ENCODE data around the gene SLC14A1.

- TF ChIP-seq FOS (IDR thresholded peaks at IDR 0.05; ENCODE audit: borderline replicate concordance, extremely low read depth, insufficient read length) (no peak), EZH2 (IDR thresholded peaks at IDR 0.05; ENCODE audit: borderline replicate concordance, control insufficient read depth, low read depth, low read length) (no peak), ESRRA (IDR thresholded peaks at IDR 0.05; ENCODE audit: low read length) (no peak), MEF2A (IDR thresholded peaks at IDR 0.05; ENCODE audit: insufficient read depth, low read depth, low read length) (no peak), ZNF274 (IDR thresholded peaks at IDR 0.05; ENCODE audit: insufficient read depth, insufficient read length) (no peak), POLR2A (IDR thresholded peaks at IDR 0.05; ENCODE audit: low read depth, low read length) (no peak), HDAC2 (IDR thresholded peaks at IDR 0.05) (no peak), ETV6 (conservative IDR thresholded peaks at IDR 0.05 in 1 of 2, IDR thresholded peaks at IDR 0.05 in 1 of 2; ENCODE audit: borderline replicate concordance in 1 of 2, low read depth in 1 of 2) (no peak), NFYB (IDR thresholded peaks at IDR 0.05; ENCODE audit: insufficient read depth, low read depth, low read length) (no peak), GATAD2B (conservative IDR thresholded peaks at IDR 0.05; ENCODE audit: low read depth) (no peak), SPI1 (IDR thresholded peaks at IDR 0.05; ENCODE audit: borderline replicate concordance, insufficient read depth, low read depth, low read length) (0 out of 2 replicates have a peak, but pooled peaks have one; percentile 8)
- TF ChIP-seq, protein P1, sequence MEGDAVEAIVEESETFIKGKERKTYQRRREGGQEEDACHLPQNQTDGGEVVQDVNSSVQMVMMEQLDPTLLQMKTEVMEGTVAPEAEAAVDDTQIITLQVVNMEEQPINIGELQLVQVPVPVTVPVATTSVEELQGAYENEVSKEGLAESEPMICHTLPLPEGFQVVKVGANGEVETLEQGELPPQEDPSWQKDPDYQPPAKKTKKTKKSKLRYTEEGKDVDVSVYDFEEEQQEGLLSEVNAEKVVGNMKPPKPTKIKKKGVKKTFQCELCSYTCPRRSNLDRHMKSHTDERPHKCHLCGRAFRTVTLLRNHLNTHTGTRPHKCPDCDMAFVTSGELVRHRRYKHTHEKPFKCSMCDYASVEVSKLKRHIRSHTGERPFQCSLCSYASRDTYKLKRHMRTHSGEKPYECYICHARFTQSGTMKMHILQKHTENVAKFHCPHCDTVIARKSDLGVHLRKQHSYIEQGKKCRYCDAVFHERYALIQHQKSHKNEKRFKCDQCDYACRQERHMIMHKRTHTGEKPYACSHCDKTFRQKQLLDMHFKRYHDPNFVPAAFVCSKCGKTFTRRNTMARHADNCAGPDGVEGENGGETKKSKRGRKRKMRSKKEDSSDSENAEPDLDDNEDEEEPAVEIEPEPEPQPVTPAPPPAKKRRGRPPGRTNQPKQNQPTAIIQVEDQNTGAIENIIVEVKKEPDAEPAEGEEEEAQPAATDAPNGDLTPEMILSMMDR (IDR thresholded peaks at IDR 0.05 in 2 of 3, conservative IDR thresholded peaks at IDR 0.05 in 1 of 3; ENCODE audit: control insufficient read depth in 2 of 3, extremely low read depth in 1 of 3, insufficient read depth in 1 of 3, low read depth in 3 of 3, low read length in 3 of 3), result no peak
These were observed 64.9 kb downstream of the SLC14A1 start for GRCh38 chr18:45788861-45789260.
